K562 (cell line): ENCODE data around the gene C6orf141. TPM values are rescaled to one million over a fixed set of nuclear protein-coding genes. Genes with fewer than 3 reads are reported as not detected.

ENCODE experiments used
- BRCA1 ChIP-seq, 2 experiments: fragments of 450-650 bp in 1 of 2; sonication (generic) in 1 of 2; formaldehyde crosslinking in 1 of 2; IDR thresholded peaks; 2 replicates each; pipeline versions ENCODE4 v1.5.0 to v1.6.1; 2017 to 2020; ENCODE audit warnings: mild to moderate bottlenecking in 1 of 2, missing genetic modification reagents in 1 of 2
- BRD9 ChIP-seq: fragments of 450-650 bp; IDR thresholded peaks from 2 replicates; pipeline ENCODE4 v1.6.1; 2018; ENCODE audit warnings: low read depth; ENCODE audit not compliant: partially characterized antibody
- CHAMP1 ChIP-seq: fragments of 450-650 bp; IDR thresholded peaks from 2 replicates; pipeline ENCODE4 v1.6.1; 2016; ENCODE audit warnings: mild to moderate bottlenecking
- CREB1 ChIP-seq, 2 experiments: sonication (generic) in 1 of 2; formaldehyde crosslinking in 1 of 2; IDR thresholded peaks; 2 replicates each; pipeline versions ENCODE4 v1.6.1 to v1.8.0; 2012 to 2022; ENCODE audit warnings: inconsistent platforms in 1 of 2, mild to moderate bottlenecking in 1 of 2, missing genetic modification reagents in 1 of 2, moderate library complexity in 1 of 2
- GABPA ChIP-seq: fragments of 200-800 bp; sonication (Bioruptor generic); conservative IDR thresholded peaks from 2 replicates; pipeline ENCODE4 v1.6.1; 2016; ENCODE audit warnings: low read depth, missing genetic modification characterization, missing compliant biosample characterization
- HDAC3 ChIP-seq: fragments of 450-650 bp; IDR thresholded peaks from 2 replicates; pipeline ENCODE4 v1.6.1; 2018; ENCODE audit warnings: borderline replicate concordance, mild to moderate bottlenecking, moderate library complexity; ENCODE audit not compliant: partially characterized antibody
- HMBOX1 ChIP-seq: sonication (generic); IDR thresholded peaks from 2 replicates; pipeline ENCODE4 v1.6.1; 2016
- MAZ ChIP-seq, 2 experiments: fragments of 450-650 bp in 1 of 2; sonication (generic) in 1 of 2; formaldehyde crosslinking; IDR thresholded peaks in 1 of 2; conservative IDR thresholded peaks in 1 of 2; 2 replicates each; pipeline versions ENCODE4 v1.4.0 to v1.5.0; 2020; ENCODE audit warnings: mild to moderate bottlenecking in 1 of 2, missing genetic modification reagents in 1 of 2
- SRF ChIP-seq, 2 experiments: fragments of 250-450, 450-650 bp in 1 of 2; sonication (Bioruptor Pico) in 1 of 2; sonication (generic) in 1 of 2; formaldehyde crosslinking; IDR thresholded peaks; 2 replicates each; pipeline versions ENCODE4 v1.5.0 to v1.5.1; 2020 to 2022; ENCODE audit warnings: mild to moderate bottlenecking in 1 of 2, missing genetic modification reagents in 1 of 2
- TAF1 ChIP-seq: IDR thresholded peaks from 2 replicates; pipeline ENCODE4 v1.6.1; 2011; ENCODE audit warnings: mild to moderate bottlenecking, low read length, moderate library complexity; ENCODE audit not compliant: insufficient read depth, control insufficient read depth, severe bottlenecking; ENCODE audit errors: extremely low read depth
- THRA ChIP-seq: fragments of 450-650 bp; IDR thresholded peaks from 2 replicates; pipeline ENCODE4 v1.6.1; 2017; ENCODE audit warnings: mild to moderate bottlenecking, moderate library complexity
- XRCC4 ChIP-seq: IDR thresholded peaks from one replicate; pipeline ENCODE4 v1.6.1; 2011; ENCODE audit not compliant: insufficient read depth, insufficient read length; ENCODE audit errors: extremely low read depth
- ZBTB7A ChIP-seq: IDR thresholded peaks from 2 replicates; pipeline ENCODE4 v1.6.1; 2011; ENCODE audit warnings: low read depth, mild to moderate bottlenecking, low read length, moderate library complexity, borderline replicate concordance; ENCODE audit not compliant: control insufficient read depth
- ZNF444 ChIP-seq: fragments of 250-450 bp; sonication (Bioruptor Pico); IDR thresholded peaks from 2 replicates; pipeline ENCODE4 v1.4.0; 2020; ENCODE audit warnings: mild to moderate bottlenecking, moderate library complexity
- ZNF717 ChIP-seq: fragments of 250-450 bp; sonication (Bioruptor Pico); IDR thresholded peaks from 2 replicates; pipeline ENCODE4 v1.5.0; 2021
- polyA plus RNA-seq, 8 experiments: library from polyadenylated mRNA; depleted of rRNA in 4 of 8; stranded (reverse) in 5 of 8; unstranded in 3 of 8; fragments of >200 nt; fragmentation: Nextera tagmentation in 2 of 8; fragmentation: Illumina TruSeq in 1 of 8; extraction: Ambion mirVana in 2 of 8; extraction: Trizol in 1 of 8; gene quantifications; 2 replicates each; pipeline versions ENCODE4 v1.2.1 to v1.2.3, GENCODE V29; 2011 to 2014; ENCODE audit warnings: inconsistent platforms in 1 of 8, missing spikeins in 1 of 8
- total RNA-seq, 7 experiments: library from RNA; depleted of rRNA in 6 of 7; stranded (reverse); fragments of >200 nt in 6 of 7; fragmentation: Illumina TruSeq in 2 of 7; extraction: Trizol in 2 of 7; gene quantifications; 2 replicates each; pipeline versions ENCODE4 v1.2.1 to v1.2.3, GENCODE V29; 2011 to 2021; ENCODE audit warnings: low replicate concordance in 1 of 7
- TF ChIP-seq, protein P1 (sequence below): sonication (generic); formaldehyde crosslinking; IDR thresholded peaks from 2 replicates; pipeline ENCODE4 v1.9.0; 2022; ENCODE audit warnings: mild to moderate bottlenecking, missing genetic modification reagents
- TF ChIP-seq, protein P2 (sequence below): fragments of 250-450 bp; sonication (Bioruptor Pico); IDR thresholded peaks from 2 replicates; pipeline ENCODE4 v1.8.0; 2022; ENCODE audit warnings: inconsistent platforms
- TF ChIP-seq, protein P3 (sequence below): fragments of 450-650 bp; IDR thresholded peaks from 2 replicates; pipeline ENCODE4 v1.6.1; 2018; ENCODE audit warnings: mild to moderate bottlenecking, low read depth; ENCODE audit not compliant: partially characterized antibody

Gene C6orf141
- total and polyA plus RNA-seq, 9 of the 15 experiments (the other 6 are each of a cell fraction or from before 2014, with no cell fraction given): not detected

DNA sequence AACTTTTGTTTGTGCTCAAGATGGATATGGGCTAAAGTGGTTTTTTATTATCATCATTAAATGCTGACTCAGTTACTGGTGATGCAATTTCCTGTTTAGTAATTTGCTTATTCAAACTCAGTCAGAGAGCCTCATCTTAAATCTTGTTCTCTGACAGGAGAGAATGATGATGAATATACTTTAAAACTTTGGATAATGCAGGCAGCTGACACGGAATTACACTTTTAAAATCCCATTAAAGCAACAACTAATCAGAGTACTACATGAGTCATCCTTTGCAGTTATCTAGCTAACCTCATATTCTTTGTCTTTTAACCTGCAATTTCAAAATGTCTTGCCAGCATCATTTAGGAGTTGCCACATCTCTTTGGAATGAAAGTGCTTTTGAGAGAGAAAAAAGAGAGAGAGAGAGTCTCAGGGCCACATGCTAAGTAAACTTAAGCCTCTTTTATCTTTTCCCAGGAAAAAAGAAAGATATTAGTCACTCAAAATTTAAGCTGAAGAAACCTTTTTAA, 9.2 kb upstream of the C6orf141 start (continued):
- no peak for TF ChIP-seq THRA
- TF ChIP-seq ZNF717: no peak
- TF ChIP-seq, protein P1, sequence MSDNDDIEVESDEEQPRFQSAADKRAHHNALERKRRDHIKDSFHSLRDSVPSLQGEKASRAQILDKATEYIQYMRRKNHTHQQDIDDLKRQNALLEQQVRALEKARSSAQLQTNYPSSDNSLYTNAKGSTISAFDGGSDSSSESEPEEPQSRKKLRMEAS (CRISPR knock-in tag): no peak
- TF ChIP-seq TAF1: no peak
- no peak for TF ChIP-seq SRF (CRISPR knock-in tag; IDR thresholded peaks at IDR 0.05)
- TF ChIP-seq, protein P2, sequence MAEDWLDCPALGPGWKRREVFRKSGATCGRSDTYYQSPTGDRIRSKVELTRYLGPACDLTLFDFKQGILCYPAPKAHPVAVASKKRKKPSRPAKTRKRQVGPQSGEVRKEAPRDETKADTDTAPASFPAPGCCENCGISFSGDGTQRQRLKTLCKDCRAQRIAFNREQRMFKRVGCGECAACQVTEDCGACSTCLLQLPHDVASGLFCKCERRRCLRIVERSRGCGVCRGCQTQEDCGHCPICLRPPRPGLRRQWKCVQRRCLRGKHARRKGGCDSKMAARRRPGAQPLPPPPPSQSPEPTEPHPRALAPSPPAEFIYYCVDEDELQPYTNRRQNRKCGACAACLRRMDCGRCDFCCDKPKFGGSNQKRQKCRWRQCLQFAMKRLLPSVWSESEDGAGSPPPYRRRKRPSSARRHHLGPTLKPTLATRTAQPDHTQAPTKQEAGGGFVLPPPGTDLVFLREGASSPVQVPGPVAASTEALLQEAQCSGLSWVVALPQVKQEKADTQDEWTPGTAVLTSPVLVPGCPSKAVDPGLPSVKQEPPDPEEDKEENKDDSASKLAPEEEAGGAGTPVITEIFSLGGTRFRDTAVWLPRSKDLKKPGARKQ (CRISPR knock-in tag): no peak
- TF ChIP-seq ZNF444 (CRISPR knock-in tag): no peak
- TF ChIP-seq CHAMP1: no peak; the same call in 1 of the 2 replicates
- TF ChIP-seq BRCA1 (IDR thresholded peaks at IDR 0.05): no peak
- TF ChIP-seq BRCA1 (CRISPR knock-in tag; IDR thresholded peaks at IDR 0.05): no peak
- TF ChIP-seq HDAC3: peak; percentile 53
- TF ChIP-seq, protein P3, sequence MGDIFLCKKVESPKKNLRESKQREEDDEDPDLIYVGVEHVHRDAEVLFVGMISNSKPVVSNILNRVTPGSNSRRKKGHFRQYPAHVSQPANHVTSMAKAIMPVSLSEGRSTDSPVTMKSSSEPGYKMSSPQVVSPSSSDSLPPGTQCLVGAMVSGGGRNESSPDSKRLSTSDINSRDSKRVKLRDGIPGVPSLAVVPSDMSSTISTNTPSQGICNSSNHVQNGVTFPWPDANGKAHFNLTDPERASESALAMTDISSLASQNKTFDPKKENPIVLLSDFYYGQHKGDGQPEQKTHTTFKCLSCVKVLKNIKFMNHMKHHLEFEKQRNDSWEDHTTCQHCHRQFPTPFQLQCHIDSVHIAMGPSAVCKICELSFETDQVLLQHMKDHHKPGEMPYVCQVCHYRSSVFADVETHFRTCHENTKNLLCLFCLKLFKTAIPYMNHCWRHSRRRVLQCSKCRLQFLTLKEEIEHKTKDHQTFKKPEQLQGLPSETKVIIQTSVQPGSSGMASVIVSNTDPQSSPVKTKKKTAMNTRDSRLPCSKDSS: no peak
- no peak for TF ChIP-seq ZBTB7A
- no peak for TF ChIP-seq CREB1 (IDR thresholded peaks at IDR 0.05)
- TF ChIP-seq CREB1 (CRISPR knock-in tag; IDR thresholded peaks at IDR 0.05): no peak
- TF ChIP-seq MAZ (CRISPR knock-in tag; conservative IDR thresholded peaks at IDR 0.05 in 1 of 2, IDR thresholded peaks at IDR 0.05 in 1 of 2): no peak
- peak; percentile 84 for TF ChIP-seq GABPA (tag)
- TF ChIP-seq BRD9: no peak
- no peak for TF ChIP-seq XRCC4
- peak; percentile 78 for TF ChIP-seq HMBOX1
